ENCODE results near the gene RAB40B.

DNA sequence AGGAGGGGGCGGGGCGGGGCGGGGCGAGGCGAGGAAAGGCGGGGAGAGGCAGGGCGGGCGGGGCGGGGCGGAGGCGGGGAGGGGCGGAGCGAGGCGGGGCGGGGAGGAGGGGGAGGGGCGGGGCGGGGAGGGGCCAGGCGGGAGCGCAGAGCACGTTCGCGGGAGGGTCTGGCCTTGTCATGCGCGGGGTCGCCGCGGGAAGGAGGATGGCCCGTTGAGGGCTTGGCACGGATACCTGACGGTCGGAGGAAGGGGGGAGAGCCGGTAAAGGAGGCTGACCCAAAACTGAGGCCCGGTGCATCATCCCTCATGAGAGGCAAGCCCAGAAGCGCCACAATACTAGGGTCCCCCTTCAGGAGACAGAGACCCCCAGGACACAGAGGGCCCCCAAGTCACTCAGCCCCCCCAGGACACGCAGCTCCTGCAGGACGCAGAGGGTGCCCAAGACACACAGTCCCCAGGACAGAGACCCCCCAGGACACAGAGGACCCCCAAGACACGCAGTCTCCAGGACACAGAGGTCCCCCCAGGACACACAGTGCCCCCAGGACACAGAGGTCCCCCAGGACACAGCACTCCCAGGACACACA, 49.7 kb downstream of the RAB40B start:
- TF ChIP-seq POLR2A (IDR thresholded peaks at IDR 0.05), result no peak
- TF ChIP-seq, protein P1, sequence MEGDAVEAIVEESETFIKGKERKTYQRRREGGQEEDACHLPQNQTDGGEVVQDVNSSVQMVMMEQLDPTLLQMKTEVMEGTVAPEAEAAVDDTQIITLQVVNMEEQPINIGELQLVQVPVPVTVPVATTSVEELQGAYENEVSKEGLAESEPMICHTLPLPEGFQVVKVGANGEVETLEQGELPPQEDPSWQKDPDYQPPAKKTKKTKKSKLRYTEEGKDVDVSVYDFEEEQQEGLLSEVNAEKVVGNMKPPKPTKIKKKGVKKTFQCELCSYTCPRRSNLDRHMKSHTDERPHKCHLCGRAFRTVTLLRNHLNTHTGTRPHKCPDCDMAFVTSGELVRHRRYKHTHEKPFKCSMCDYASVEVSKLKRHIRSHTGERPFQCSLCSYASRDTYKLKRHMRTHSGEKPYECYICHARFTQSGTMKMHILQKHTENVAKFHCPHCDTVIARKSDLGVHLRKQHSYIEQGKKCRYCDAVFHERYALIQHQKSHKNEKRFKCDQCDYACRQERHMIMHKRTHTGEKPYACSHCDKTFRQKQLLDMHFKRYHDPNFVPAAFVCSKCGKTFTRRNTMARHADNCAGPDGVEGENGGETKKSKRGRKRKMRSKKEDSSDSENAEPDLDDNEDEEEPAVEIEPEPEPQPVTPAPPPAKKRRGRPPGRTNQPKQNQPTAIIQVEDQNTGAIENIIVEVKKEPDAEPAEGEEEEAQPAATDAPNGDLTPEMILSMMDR (IDR thresholded peaks at IDR 0.05), result no peak
- no peak for TF ChIP-seq POLR2AphosphoS5 (IDR thresholded peaks at IDR 0.05)

All from breast epithelium (tissue), 3 donors.